Stimulated activated CD4-positive, alpha-beta T cell treated with anti-CD3 and anti-CD28 coated beads, TNF-alpha, amount 100 ng/mL, for 1 hour (primary cell): ENCODE measurements around the gene CTNNBL1.

Experiments used
- DNase-seq, 3 donors: peaks; one replicate each; pipeline ENCODE4 v3.0.0-alpha.2; 2020; ENCODE audit warnings: low read depth in 3 of 3, low spot score in 1 of 3

CTNNBL1 gene

DNA sequence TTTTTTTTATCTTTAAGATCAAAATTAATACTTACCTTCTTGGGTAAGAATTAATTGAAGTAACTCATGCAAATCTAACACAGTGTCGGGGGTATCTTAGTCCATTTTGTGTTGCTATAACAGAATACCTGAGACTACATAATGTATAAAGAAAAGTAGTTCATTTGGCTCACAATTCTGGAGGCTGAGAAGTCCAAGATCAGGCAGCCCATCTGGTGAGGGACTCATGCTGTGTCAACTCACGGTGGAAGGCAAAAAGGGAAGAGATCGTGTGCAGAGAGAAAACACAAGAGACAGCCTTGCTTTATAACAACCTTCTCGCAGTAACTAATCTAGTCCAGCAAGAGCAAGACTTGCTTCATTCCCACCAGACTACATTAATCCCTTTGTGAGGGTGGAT is 116.2 kb downstream of the CTNNBL1 start:
- no peak for DNase-seq

DNA sequence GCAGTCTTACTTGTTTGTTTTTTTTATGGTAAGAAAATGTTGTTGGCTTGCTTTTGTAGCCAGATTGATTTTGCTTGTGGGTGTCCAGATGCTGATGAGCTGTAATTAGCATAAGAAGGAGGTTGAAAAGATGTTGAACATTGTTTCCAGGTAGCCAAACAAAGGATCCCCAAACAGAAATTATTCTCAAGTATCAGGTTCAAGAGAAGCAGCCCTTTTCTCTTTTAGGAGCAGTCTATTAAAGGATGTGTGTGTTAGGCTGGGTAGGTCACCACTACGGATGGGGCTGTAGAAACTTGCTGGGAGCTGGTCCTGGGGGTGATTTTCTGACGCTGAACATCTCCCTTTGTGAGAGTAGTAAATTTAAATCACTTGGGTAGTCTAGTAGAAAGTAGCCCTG is 122.2 kb downstream of the CTNNBL1 start:
- DNase-seq = no peak

DNA sequence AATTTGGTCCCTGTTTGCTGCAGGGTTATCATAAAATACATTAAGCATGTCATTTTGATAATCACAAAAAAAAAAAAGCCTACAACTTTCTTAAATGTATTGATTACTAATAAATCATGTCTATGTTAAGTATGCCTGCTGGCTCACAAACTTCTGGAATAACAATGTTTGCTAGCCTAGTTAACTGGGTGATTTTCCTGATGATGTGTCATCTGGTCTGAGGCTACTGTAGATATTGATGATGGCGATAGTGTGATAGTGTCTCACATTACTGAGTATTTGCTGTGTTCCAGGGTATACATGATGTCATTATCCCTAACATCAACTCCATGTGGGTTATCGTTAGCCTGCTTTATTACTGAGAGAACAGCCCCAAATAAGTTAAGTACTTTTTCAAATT is 122.9 kb downstream of the CTNNBL1 start:
- DNase-seq = no peak

DNA sequence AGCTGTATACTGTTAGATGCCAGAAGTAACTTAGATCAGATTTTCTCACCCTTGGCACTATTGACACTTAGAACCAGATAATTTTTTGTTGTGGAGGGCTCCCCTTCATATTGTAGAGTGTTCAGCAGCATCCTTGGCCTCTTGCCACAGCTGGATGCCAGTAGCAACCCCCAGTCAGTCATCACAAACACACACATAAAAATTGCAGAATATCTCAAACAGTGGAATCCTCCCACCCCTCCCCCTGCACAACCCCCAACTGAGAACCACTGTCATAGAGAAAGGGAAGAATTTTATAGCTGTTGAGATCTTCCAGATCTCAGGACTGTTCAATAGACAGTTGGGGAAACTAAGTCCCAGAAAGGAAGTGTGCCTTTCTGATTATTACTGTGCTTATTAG is 127.9 kb downstream of the CTNNBL1 start:
- DNase-seq = no peak

GRCh38 chr20:37822141-37822601 is 128.3 kb downstream of the CTNNBL1 start:
- DNase-seq = no peak

DNA sequence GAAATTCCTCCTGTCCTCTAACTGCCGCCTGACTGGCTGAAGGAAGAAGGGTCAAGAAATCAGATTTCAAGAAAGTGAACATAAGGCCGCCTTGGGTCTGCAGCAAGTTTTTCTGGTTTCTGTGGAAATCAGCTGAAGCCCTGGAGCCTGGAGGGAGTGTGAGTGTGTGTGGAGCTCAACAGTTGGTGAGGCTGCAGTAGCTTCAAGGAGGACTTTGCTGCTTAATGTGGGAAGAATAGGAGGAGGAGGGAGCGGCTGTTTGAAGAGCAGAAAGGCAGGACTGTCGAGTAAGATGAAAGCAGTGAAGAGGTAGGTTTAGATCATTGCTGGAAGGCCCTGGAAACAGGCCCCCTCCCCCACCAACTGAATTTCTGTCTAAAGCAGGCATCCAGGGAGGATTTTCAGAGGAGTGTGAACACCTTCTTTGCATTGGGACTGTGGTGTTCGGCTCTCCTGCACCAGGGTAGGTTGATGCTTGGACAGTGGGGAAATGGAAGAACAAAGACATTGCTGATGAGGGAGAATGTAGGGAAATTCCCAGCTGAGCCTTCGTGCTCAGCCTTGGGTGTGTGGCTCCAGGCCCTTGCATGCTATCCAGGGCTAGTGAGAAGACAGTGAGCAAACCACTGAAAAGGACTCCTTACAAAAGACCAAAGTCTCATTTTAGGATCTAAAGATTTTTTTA is 129.6 kb downstream of the CTNNBL1 start:
- DNase-seq = no peak

DNA sequence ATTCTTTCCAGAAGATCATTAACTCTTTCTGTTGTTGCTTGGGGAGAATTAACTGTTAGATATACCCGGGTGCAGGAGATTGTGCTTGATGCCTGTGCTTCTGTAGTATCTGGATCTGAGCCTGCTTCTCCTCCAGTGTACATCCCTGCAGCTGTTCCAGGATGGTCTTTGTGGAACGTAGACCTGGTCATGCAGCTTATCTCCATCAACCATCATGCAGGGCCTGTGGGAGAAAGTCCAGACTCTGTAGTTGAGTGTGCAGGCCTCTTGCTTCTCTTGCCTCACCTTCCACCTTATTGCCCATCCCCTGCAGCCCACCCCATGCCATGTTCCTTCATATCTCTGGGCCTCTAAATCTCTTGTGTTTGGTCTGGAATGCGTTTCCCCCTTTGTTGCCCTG is 133.8 kb downstream of the CTNNBL1 start:
- DNase-seq = no peak

DNA sequence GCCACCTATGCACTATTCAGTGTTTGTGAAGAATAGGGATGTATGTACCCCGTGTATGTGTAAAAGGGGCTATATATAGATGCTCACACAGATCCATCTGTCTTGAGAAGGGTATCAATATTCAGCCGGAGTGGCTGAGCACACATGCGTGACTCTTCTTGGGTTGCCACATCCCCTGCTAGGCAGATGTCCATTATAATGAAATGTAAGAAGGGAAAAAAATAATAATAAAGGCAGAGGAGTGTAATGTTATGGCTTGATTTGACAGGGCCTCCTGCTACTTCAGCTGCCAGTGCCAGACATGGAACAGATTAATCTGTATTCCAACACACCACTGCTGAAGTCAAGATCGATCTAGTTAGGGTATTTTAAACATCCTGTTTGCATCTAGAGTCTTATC is 134.9 kb downstream of the CTNNBL1 start:
- DNase-seq = no peak

DNA sequence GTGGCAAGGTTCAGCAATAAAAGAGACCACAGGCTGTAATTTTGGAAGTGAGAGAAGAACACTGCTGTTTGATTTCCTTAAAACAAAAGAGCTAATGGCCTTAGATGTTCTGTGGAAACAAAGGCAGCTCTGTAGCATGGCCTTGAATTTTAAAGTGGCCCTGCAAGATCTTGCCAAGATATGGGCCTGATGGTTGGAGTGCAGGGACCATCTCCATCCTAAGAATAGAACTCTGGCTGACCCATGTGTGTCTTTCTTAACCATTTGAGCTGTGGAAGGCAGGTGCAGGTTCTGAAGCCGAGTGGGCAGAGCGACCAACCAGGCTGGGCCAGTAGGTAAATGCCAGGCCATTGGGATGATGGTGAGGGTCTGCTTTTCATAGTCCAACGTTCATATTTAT is 135.3 kb downstream of the CTNNBL1 start:
- no peak for DNase-seq

GRCh38 chr20:37833221-37833896 is 139.5 kb downstream of the CTNNBL1 start:
- no peak for DNase-seq

- no peak for DNase-seq
Measured at GRCh38 chr20:37836926-37837325, 143.1 kb downstream of the CTNNBL1 start.

DNA sequence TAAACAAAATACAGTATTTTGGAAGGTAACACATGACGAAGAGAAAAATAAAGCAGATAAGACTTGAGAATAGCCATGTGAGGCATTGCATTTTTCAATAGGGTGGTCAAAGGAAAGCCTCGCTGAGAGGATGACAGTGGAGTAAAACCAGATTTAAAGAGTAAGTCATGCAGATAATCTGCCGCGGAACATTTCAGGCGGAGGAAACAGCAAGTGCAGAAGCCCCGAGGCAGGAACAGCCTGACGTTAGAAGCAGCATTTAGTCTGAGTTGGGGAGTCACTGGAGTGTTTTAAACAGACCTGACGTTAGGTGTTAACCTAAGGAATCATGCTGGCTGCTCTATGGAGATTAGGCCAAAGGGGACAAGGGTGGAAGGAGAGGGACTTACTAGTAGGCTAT is 144.1 kb downstream of the CTNNBL1 start:
- no peak for DNase-seq

- DNase-seq = no peak
Measured at GRCh38 chr20:37838769-37839431, 145.1 kb downstream of the CTNNBL1 start.

DNA sequence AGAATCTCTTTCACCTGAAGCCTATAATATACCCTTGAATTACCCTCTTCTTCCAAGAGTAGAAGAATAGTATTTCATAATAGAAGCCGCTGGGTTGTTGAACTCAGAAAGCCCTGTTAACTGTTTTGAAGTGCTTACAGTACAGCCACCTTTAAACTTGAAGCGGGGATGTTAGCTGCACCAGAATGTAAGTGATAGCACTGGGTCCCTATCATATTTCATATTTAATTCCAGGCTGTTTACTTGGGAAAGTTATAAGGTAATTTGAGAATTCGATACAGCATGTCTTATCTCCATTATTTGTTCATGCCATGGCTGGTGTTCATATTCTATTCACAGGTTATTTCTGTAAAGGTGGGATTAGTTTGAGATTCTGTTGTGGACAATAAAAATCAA is 145.6 kb downstream of the CTNNBL1 start:
- no peak for DNase-seq

- no peak for DNase-seq
Measured at GRCh38 chr20:37839955-37840354, 146.1 kb downstream of the CTNNBL1 start.

DNA sequence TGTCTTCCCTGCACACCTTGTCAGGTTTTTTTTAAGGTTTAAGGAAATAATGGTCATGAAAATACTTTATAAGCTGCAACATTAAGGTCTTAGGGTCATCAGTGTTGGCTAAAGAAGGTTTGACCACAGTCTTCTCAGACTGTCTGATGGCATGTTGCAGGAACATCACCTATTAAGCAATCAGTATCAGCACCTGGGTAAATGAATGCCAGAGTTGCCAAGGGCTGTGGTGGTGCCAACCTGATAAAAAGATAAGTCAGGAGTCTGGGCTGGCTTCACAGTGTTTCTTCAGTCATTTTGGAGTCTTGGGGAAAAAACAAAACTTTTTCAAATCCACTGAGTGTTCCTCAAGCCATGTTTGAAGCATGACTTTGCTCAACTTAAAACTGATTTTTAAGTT is 147.6 kb downstream of the CTNNBL1 start:
- no peak for DNase-seq

- DNase-seq = no peak
Measured at GRCh38 chr20:37841971-37842370, 148.1 kb downstream of the CTNNBL1 start.

- DNase-seq = no peak
Measured at GRCh38 chr20:37845241-37845681, 151.4 kb downstream of the CTNNBL1 start.

GRCh38 chr20:37845878-37846277 is 152.0 kb downstream of the CTNNBL1 start:
- DNase-seq = no peak

DNA sequence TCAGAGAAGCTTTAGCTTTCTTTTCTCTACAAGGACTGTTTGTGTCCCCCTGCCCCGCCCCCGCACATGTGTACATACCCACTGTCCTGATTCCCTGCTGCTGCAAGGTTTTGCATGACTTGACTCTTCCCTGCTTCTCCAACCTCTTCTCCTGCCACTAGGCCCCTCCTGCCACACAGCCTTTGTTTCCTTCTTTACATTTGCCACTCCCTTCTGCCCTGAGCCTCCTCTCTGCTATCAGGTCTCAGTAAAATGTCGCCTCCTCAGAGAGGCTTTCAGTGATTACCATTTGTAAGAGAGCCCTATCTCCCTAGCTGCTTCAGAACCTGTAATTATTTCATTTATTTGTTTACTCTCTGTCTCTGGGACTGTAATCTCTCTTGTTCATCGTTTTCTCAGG is 152.7 kb downstream of the CTNNBL1 start:
- DNase-seq = no peak

DNA sequence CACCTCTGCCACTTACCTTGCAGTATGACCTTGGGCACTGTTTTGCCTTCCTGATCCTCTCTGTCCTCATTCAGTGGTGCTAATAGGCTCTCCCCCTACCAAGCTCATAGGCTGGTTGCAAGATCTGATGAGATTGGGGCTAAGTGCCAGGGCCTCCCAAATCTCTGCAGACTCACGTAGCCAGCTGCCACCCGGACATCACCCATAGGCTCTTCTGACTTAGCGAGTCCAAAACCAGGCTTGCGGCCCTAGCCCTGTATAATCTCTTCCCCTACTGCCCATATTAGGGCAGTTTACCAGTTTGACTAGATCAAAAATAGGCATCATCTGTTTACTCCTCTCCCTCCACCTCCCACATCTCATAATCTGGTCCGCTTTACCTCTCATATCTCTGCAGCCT is 154.9 kb downstream of the CTNNBL1 start:
- no peak for DNase-seq

GRCh38 chr20:37849156-37849555 is 155.3 kb downstream of the CTNNBL1 start:
- DNase-seq = no peak
